ENCODE measurements around the gene MCIDAS. TPM values are rescaled to one million over a fixed set of nuclear protein-coding genes. Genes with fewer than 3 reads are reported as not detected.

Gene MCIDAS
- total and polyA plus RNA-seq, 12 donors: not detected

- no peak overlapping the region for H3K4me3 ChIP-seq
- 51 to 65% (median 53%) methylated on average over 2 of the region's 2 CpGs for whole genome bisulfite sequencing, 4 donors
- no peak for TF ChIP-seq CTCF (IDR thresholded peaks at IDR 0.05)
- no peak for TF ChIP-seq POLR2A (IDR thresholded peaks at IDR 0.05)
- DNase-seq: no peak
- H3K27ac ChIP-seq: no peak overlapping the region
- intact Hi-C loops (cut with DNase I): no loop called here
- H3K9me3 ChIP-seq (replicated peaks in 1 of 3): no peaks in the 10 kb centered on the region
- H3K27me3 ChIP-seq: peaks cover 5% of the 10 kb centered on the region
- no peaks in the 10 kb centered on the region for H3K4me1 ChIP-seq (replicated peaks in 1 of 2)
- H3K36me3 ChIP-seq (replicated peaks in 1 of 2): no peaks in the 10 kb centered on the region
These were observed 22.1 kb downstream of the MCIDAS start for GRCh38 chr5:55205001-55205400.

- no peak overlapping the region for H3K4me3 ChIP-seq
- intact Hi-C loops (cut with DNase I): no loop called here
- H3K36me3 ChIP-seq (replicated peaks in 1 of 2): no peaks in the 10 kb centered on the region
- H3K27ac ChIP-seq: no peak overlapping the region
- DNase-seq: no peak
- TF ChIP-seq CTCF (IDR thresholded peaks at IDR 0.05): no peak
- no peak for TF ChIP-seq POLR2A (IDR thresholded peaks at IDR 0.05)
- 77 to 86% (median 83%) methylated on average over 2 of the region's 2 CpGs for WGBS, 4 donors
- no peaks in the 10 kb centered on the region for H3K9me3 ChIP-seq (replicated peaks in 1 of 3)
- peaks cover 30% of the 10 kb centered on the region for H3K27me3 ChIP-seq
- H3K4me1 ChIP-seq (replicated peaks in 1 of 2): no peaks in the 10 kb centered on the region
These were observed 36.0 kb downstream of the MCIDAS start for GRCh38 chr5:55191165-55191564.

GRCh38 chr5:55188656-55189540 is 38.2 kb downstream of the MCIDAS start:
- Histone ChIP-seq H3K27me3 (peaks cover 26% of the 10 kb centered on the region), H3K36me3 (replicated peaks in 1 of 2) (no peaks in the 10 kb centered on the region), H3K4me3 (no peak overlapping the region), H3K9me3 (replicated peaks in 1 of 3) (no peaks in the 10 kb centered on the region), H3K27ac (no peak overlapping the region), H3K4me1 (replicated peaks in 1 of 2) (no peaks in the 10 kb centered on the region)
- TF ChIP-seq POLR2A (IDR thresholded peaks at IDR 0.05): no peak
- TF ChIP-seq CTCF (IDR thresholded peaks at IDR 0.05): no peak
- intact Hi-C loops (cut with DNase I): no loop called here
- no peak for DNase-seq
- WGBS, 4 donors: 62 to 69% (median 65%) methylated on average over 6 of the region's 6 CpGs

GRCh38 chr5:55187370-55187769 is 39.7 kb downstream of the MCIDAS start:
- Histone ChIP-seq H3K9me3 (replicated peaks in 1 of 3) (no peaks in the 10 kb centered on the region), H3K4me3 (no peak overlapping the region), H3K4me1 (replicated peaks in 1 of 2) (no peaks in the 10 kb centered on the region), H3K27ac (no peak overlapping the region), H3K36me3 (replicated peaks in 1 of 2) (no peaks in the 10 kb centered on the region), H3K27me3 (peaks cover 30% of the 10 kb centered on the region)
- DNase-seq: no peak
- 62 to 67% (median 64%) methylated on average over 4 of the region's 4 CpGs for WGBS, 4 donors
- TF ChIP-seq CTCF (IDR thresholded peaks at IDR 0.05): no peak
- no peak for TF ChIP-seq POLR2A (IDR thresholded peaks at IDR 0.05)
- intact Hi-C loops (cut with DNase I): no loop called here

Measured in adrenal gland (tissue), 12 donors.